Neural cell (in vitro differentiated cells): ENCODE data around the gene AK4. TPM values are rescaled to one million over a fixed set of nuclear protein-coding genes. Genes with fewer than 3 reads are reported as not detected.

Experiments
- H2AFZ ChIP-seq: fragments of 200-600, 300-800 bp; sonication (generic), shearing (Covaris generic); 2 replicates; pipeline ENCODE4 v1.6.0; 2014; ENCODE audit warnings: low read depth, mild to moderate bottlenecking, antibody characterized with exemption, low read length, moderate library complexity
- H3F3A ChIP-seq: fragments of 200-600 bp; shearing (Covaris generic); 2 replicates; pipeline ENCODE4 v1.6.1; 2016; ENCODE audit warnings: mild to moderate bottlenecking, moderate library complexity, mixed read lengths, antibody characterized with exemption, low read length; ENCODE audit not compliant: insufficient read depth, poor library complexity, severe bottlenecking
- H3K27ac ChIP-seq: fragments of 200-600, 300-800 bp; sonication (generic), shearing (Covaris generic); 2 replicates; pipeline ENCODE4 v1.5.1; 2014; ENCODE audit warnings: mild to moderate bottlenecking, low read length, moderate library complexity
- H3K27me3 ChIP-seq: fragments of 300-800, 200-600 bp; sonication (generic), shearing (Covaris generic); 2 replicates; pipeline ENCODE4 v1.6.0; 2014; ENCODE audit warnings: mild to moderate bottlenecking, low read depth, low read length, moderate library complexity; ENCODE audit not compliant: insufficient read depth
- H3K36me3 ChIP-seq: fragments of 300-800, 200-600 bp; sonication (generic), shearing (Covaris generic); 2 replicates; pipeline ENCODE4 v1.5.1; 2014; ENCODE audit warnings: mild to moderate bottlenecking, antibody characterized with exemption, low read length, moderate library complexity; ENCODE audit not compliant: insufficient read depth
- H3K4me2 ChIP-seq: fragments of 300-800, 200-600 bp; sonication (generic), shearing (Covaris generic); 2 replicates; pipeline ENCODE4 v1.6.0; 2014; ENCODE audit warnings: mild to moderate bottlenecking, low read length
- H3K4me3 ChIP-seq: fragments of 300-800, 200-600 bp; sonication (generic), shearing (Covaris generic); 2 replicates; pipeline ENCODE4 v1.5.1; 2014; ENCODE audit warnings: mild to moderate bottlenecking, low read length, moderate library complexity
- H3K79me2 ChIP-seq: fragments of 200-600 bp; shearing (Covaris generic); replicated peaks from 2 replicates; pipeline ENCODE4 v1.6.0; 2014; ENCODE audit warnings: mild to moderate bottlenecking, low read length, moderate library complexity; ENCODE audit not compliant: insufficient read depth
- H3K9ac ChIP-seq: fragments of 300-800, 200-600 bp; sonication (generic), shearing (Covaris generic); 2 replicates; pipeline ENCODE4 v1.6.1; 2016; ENCODE audit warnings: mild to moderate bottlenecking, low read length, mixed read lengths
- H3K9me2 ChIP-seq: fragments of 200-600 bp; shearing (Covaris generic); 2 replicates; pipeline ENCODE4 v1.6.1; 2016; ENCODE audit warnings: mild to moderate bottlenecking, low read length, mixed read lengths; ENCODE audit not compliant: insufficient read depth
- H3K9me3 ChIP-seq: fragments of 200-600, 300-800 bp; sonication (generic), shearing (Covaris generic); 2 replicates; pipeline ENCODE4 v1.6.1; 2016; ENCODE audit warnings: mild to moderate bottlenecking, mixed run types, low read length, moderate library complexity, mixed read lengths
- H4K20me1 ChIP-seq: fragments of 200-600 bp; shearing (Covaris generic); 2 replicates; pipeline ENCODE4 v1.6.1; 2016; ENCODE audit warnings: mild to moderate bottlenecking, mixed run types; ENCODE audit not compliant: insufficient read depth
- EP300 ChIP-seq: fragments of 450-650 bp; conservative IDR thresholded peaks from 2 replicates; pipeline ENCODE4 v1.6.1; 2014; ENCODE audit warnings: antibody characterized with exemption, mild to moderate bottlenecking, moderate library complexity; ENCODE audit not compliant: poor library complexity, severe bottlenecking
- EZH2 ChIP-seq: fragments of 200-600, 300-800 bp; shearing (Covaris generic), sonication (generic); IDR thresholded peaks from 2 replicates; pipeline ENCODE4 v1.6.1; 2014; ENCODE audit warnings: antibody characterized with exemption, low read length, borderline replicate concordance, mild to moderate bottlenecking; ENCODE audit not compliant: insufficient read depth, poor library complexity, severe bottlenecking
- MXI1 ChIP-seq: fragments of 450-650 bp; conservative IDR thresholded peaks from 2 replicates; pipeline ENCODE4 v1.6.1; 2014; ENCODE audit warnings: antibody characterized with exemption, mild to moderate bottlenecking; ENCODE audit not compliant: poor library complexity, severe bottlenecking
- POLR2AphosphoS5 ChIP-seq: IDR thresholded peaks from 2 replicates; pipeline ENCODE4 v1.6.1; 2012
- RAD21 ChIP-seq: fragments of 450-650 bp; conservative IDR thresholded peaks from 2 replicates; pipeline ENCODE4 v1.6.1; 2014; ENCODE audit warnings: antibody characterized with exemption, mild to moderate bottlenecking, moderate library complexity
- REST ChIP-seq: IDR thresholded peaks from 2 replicates; pipeline ENCODE4 v1.6.1; 2012; ENCODE audit warnings: borderline replicate concordance
- SMC3 ChIP-seq: fragments of 450-650 bp; conservative IDR thresholded peaks from 2 replicates; pipeline ENCODE4 v1.6.1; 2014; ENCODE audit warnings: antibody characterized with exemption, mild to moderate bottlenecking, moderate library complexity; ENCODE audit not compliant: poor library complexity
- TAF1 ChIP-seq: IDR thresholded peaks from 2 replicates; pipeline ENCODE4 v1.6.1; 2012; ENCODE audit warnings: low read depth
- polyA plus RNA-seq: library from polyadenylated mRNA; depleted of rRNA; stranded (reverse); fragments of >200 nt; gene quantifications from 2 replicates; pipeline ENCODE4 v1.2.3, GENCODE V29; 2014
- TF ChIP-seq, protein P1 (sequence below): fragments of 450-650 bp; IDR thresholded peaks from 2 replicates; pipeline ENCODE4 v1.5.1; 2014; ENCODE audit warnings: antibody characterized with exemption, mild to moderate bottlenecking, moderate library complexity; ENCODE audit not compliant: poor library complexity, severe bottlenecking

Gene AK4
- polyA plus RNA-seq, 1 donor from 2014 or later, result 1.9 TPM

- Histone ChIP-seq H3K27me3 (no peaks in the 10 kb centered on the region), H3K9ac (no peak overlapping the region), H4K20me1 (no peaks in the 10 kb centered on the region), H3K9me3 (no peaks in the 10 kb centered on the region), H2AFZ (no peak overlapping the region), H3F3A (no peaks in the 10 kb centered on the region), H3K79me2 (no peaks in the 10 kb centered on the region), H3K4me3 (no peak overlapping the region), H3K4me2 (no peak overlapping the region), H3K9me2 (no peaks in the 10 kb centered on the region), H3K36me3 (no peaks in the 10 kb centered on the region), H3K27ac (no peak overlapping the region)
- TF ChIP-seq SMC3 (no peak), MXI1 (no peak), POLR2AphosphoS5 (no peak), RAD21 (no peak), REST (no peak), EZH2 (no peak), TAF1 (no peak), EP300 (no peak)
- TF ChIP-seq, protein P1, sequence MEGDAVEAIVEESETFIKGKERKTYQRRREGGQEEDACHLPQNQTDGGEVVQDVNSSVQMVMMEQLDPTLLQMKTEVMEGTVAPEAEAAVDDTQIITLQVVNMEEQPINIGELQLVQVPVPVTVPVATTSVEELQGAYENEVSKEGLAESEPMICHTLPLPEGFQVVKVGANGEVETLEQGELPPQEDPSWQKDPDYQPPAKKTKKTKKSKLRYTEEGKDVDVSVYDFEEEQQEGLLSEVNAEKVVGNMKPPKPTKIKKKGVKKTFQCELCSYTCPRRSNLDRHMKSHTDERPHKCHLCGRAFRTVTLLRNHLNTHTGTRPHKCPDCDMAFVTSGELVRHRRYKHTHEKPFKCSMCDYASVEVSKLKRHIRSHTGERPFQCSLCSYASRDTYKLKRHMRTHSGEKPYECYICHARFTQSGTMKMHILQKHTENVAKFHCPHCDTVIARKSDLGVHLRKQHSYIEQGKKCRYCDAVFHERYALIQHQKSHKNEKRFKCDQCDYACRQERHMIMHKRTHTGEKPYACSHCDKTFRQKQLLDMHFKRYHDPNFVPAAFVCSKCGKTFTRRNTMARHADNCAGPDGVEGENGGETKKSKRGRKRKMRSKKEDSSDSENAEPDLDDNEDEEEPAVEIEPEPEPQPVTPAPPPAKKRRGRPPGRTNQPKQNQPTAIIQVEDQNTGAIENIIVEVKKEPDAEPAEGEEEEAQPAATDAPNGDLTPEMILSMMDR, result no peak
Measured at GRCh38 chr1:65232461-65232990, 84.5 kb downstream of the AK4 start.

DNA sequence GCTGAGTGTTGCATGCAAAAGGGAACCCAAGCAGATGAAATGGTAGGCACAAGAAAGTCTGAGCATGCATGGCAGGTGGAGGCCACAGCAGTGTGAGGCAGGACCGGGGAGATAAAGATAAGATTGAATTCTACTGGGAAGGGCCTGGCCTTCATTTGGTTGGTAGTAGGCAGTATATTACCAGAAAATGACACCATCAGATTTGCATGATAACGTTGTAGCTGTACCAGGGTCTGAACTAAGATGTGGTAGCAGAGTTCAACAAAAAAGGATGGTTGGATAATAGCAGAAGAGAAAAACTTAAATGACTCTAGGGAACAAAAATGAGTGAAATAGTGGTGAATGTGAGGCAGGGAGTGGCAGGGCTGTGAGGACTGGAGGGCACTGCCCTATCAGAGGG lies 85.8 kb downstream of the AK4 start:
- no peaks in the 10 kb centered on the region for H3K27me3 ChIP-seq
- no peaks in the 10 kb centered on the region for H3K9me2 ChIP-seq
- H3K79me2 ChIP-seq, result no peaks in the 10 kb centered on the region
- H3K4me3 ChIP-seq, result no peak overlapping the region
- H3F3A ChIP-seq, result no peaks in the 10 kb centered on the region
- no peak overlapping the region for H3K27ac ChIP-seq
- H3K9me3 ChIP-seq, result no peaks in the 10 kb centered on the region
- H3K36me3 ChIP-seq, result no peaks in the 10 kb centered on the region
- no peak overlapping the region for H3K9ac ChIP-seq
- TF ChIP-seq POLR2AphosphoS5 (no peak), EP300 (no peak), SMC3 (no peak), RAD21 (no peak), REST (no peak), MXI1 (no peak), EZH2 (no peak), TAF1 (no peak)
- TF ChIP-seq, protein P1, result no peak
- H2AFZ ChIP-seq, result no peak overlapping the region
- no peaks in the 10 kb centered on the region for H4K20me1 ChIP-seq
- no peak overlapping the region for H3K4me2 ChIP-seq
